Measurements from ENCODE around the gene XXYLT1.
"Not testable (repeated sequence)": the region's sequence is repeated elsewhere in the genome, so short reads cannot be mapped to it uniquely, and the experiment has no call there.

Gene XXYLT1

GRCh38 chr3:195096484-195097330 is 174.3 kb downstream of the XXYLT1 start:
- no peak for DNase-seq (ENCODE audit: low read depth)
- no peak overlapping the region for H3K4me3 ChIP-seq (ENCODE audit: low read depth, low read length)

- DNase-seq (ENCODE audit: low read depth): no peak
- H3K4me3 ChIP-seq (ENCODE audit: low read depth, low read length): no peak overlapping the region
These were observed 174.9 kb downstream of the XXYLT1 start for GRCh38 chr3:195096053-195096452.

GRCh38 chr3:195095704-195096036 is 175.3 kb downstream of the XXYLT1 start:
- H3K4me3 ChIP-seq (ENCODE audit: low read depth, low read length): no peak overlapping the region
- DNase-seq (ENCODE audit: low read depth): no peak

- DNase-seq (ENCODE audit: low read depth): no peak
- H3K4me3 ChIP-seq (ENCODE audit: low read depth, low read length): no peak overlapping the region
These were observed 175.8 kb downstream of the XXYLT1 start for GRCh38 chr3:195095035-195095703.

- no peak for DNase-seq (ENCODE audit: low read depth)
These were observed 176.6 kb downstream of the XXYLT1 start for GRCh38 chr3:195094191-195094921.

GRCh38 chr3:195093731-195094130 is 177.2 kb downstream of the XXYLT1 start:
- DNase-seq (ENCODE audit: low read depth): no peak
- H3K4me3 ChIP-seq (ENCODE audit: low read depth, low read length): no peak overlapping the region

More at GRCh38 chr3:195094191-195094921, 176.6 kb downstream of the XXYLT1 start:
- no peak overlapping the region for H3K4me3 ChIP-seq (ENCODE audit: low read depth, low read length)

GRCh38 chr3:195087840-195088601 is 182.9 kb downstream of the XXYLT1 start:
- DNase-seq (ENCODE audit: low read depth); H3K4me3 ChIP-seq (ENCODE audit: low read depth, low read length): not testable (repeated sequence)

- no peak for DNase-seq (ENCODE audit: low read depth)
- no peak overlapping the region for H3K4me3 ChIP-seq (ENCODE audit: low read depth, low read length)
These were observed 183.6 kb downstream of the XXYLT1 start for GRCh38 chr3:195087328-195087727.

GRCh38 chr3:195086885-195087284 is 184.1 kb downstream of the XXYLT1 start:
- DNase-seq (ENCODE audit: low read depth): no peak
- H3K4me3 ChIP-seq (ENCODE audit: low read depth, low read length): no peak overlapping the region

- no peak for DNase-seq (ENCODE audit: low read depth)
- H3K4me3 ChIP-seq (ENCODE audit: low read depth, low read length): no peak overlapping the region
These were observed 184.6 kb downstream of the XXYLT1 start for GRCh38 chr3:195086341-195086740.

- no peak overlapping the region for H3K4me3 ChIP-seq (ENCODE audit: low read depth, low read length)
- DNase-seq (ENCODE audit: low read depth): no peak
These were observed 185.4 kb downstream of the XXYLT1 start for GRCh38 chr3:195085356-195086130.

GRCh38 chr3:195084746-195085145 is 186.2 kb downstream of the XXYLT1 start:
- DNase-seq (ENCODE audit: low read depth): no peak
- H3K4me3 ChIP-seq (ENCODE audit: low read depth, low read length): no peak overlapping the region

- no peak overlapping the region for H3K4me3 ChIP-seq (ENCODE audit: low read depth, low read length)
- no peak for DNase-seq (ENCODE audit: low read depth)
These were observed 187.3 kb downstream of the XXYLT1 start for GRCh38 chr3:195083659-195084058.

GRCh38 chr3:195082811-195083210 is 188.1 kb downstream of the XXYLT1 start:
- no peak for DNase-seq (ENCODE audit: low read depth)
- no peak overlapping the region for H3K4me3 ChIP-seq (ENCODE audit: low read depth, low read length)

GRCh38 chr3:195081242-195081963 is 189.6 kb downstream of the XXYLT1 start:
- no peak overlapping the region for H3K4me3 ChIP-seq (ENCODE audit: low read depth, low read length)
- no peak for DNase-seq (ENCODE audit: low read depth)

GRCh38 chr3:195080571-195081151 is 190.3 kb downstream of the XXYLT1 start:
- H3K4me3 ChIP-seq (ENCODE audit: low read depth, low read length): no peak overlapping the region
- DNase-seq (ENCODE audit: low read depth): no peak

GRCh38 chr3:195080125-195080524 is 190.8 kb downstream of the XXYLT1 start:
- DNase-seq (ENCODE audit: low read depth): no peak

GRCh38 chr3:195079636-195080035 is 191.3 kb downstream of the XXYLT1 start:
- H3K4me3 ChIP-seq (ENCODE audit: low read depth, low read length): no peak overlapping the region
- no peak for DNase-seq (ENCODE audit: low read depth)

More at GRCh38 chr3:195080125-195080524, 190.8 kb downstream of the XXYLT1 start:
- no peak overlapping the region for H3K4me3 ChIP-seq (ENCODE audit: low read depth, low read length)
